Lower lobe of right lung (tissue), 2 donors: ENCODE measurements around the gene TMEM40. TPM values are rescaled to one million over a fixed set of nuclear protein-coding genes. Genes with fewer than 3 reads are reported as not detected.
"Not testable (repeated sequence)": the region's sequence is repeated elsewhere in the genome, so short reads cannot be mapped to it uniquely, and the experiment has no call there.

Source experiments
- ATAC-seq, 2 donors: fragments of 200-7000 bp; cut with Tn5 transposase; one replicate each; pipeline ENCODE4 v1.9.1; 2020 to 2022; ENCODE audit warnings: mild to moderate bottlenecking in 2 of 2, moderate library complexity in 2 of 2
- DNase-seq: peaks from one replicate; pipeline ENCODE4 v3.0.0-alpha.2; 2020
- H3K27ac ChIP-seq: fragments of 200-600 bp; one replicate; pipeline ENCODE4 v1.8.0; 2022
- H3K27me3 ChIP-seq: fragments of 200-600 bp; one replicate; pipeline ENCODE4 v1.8.0; 2022; ENCODE audit warnings: low read depth
- H3K36me3 ChIP-seq: fragments of 200-600 bp; one replicate; pipeline ENCODE4 v1.8.0; 2022; ENCODE audit warnings: mild to moderate bottlenecking
- H3K4me1 ChIP-seq: fragments of 200-600 bp; one replicate; pipeline ENCODE4 v1.8.0; 2022
- H3K4me3 ChIP-seq: fragments of 200-600 bp; one replicate; pipeline ENCODE4 v1.8.0; 2022; ENCODE audit warnings: mild to moderate bottlenecking
- H3K9me3 ChIP-seq: fragments of 200-600 bp; one replicate; pipeline ENCODE4 v1.8.0; 2022
- intact Hi-C: fragments of 100-400 bp; cut with DNase I; formaldehyde crosslinking; loops from one replicate; pipeline ENCODE4 v1.11.0; 2022
- total RNA-seq: library from RNA; stranded (reverse); fragmentation: NEBNext Ultra II Directional; extraction: Animal tissue kit (Norgen Biotek cat#: 25700); gene quantifications from one replicate; pipeline ENCODE4 v1.2.1, GENCODE V29; 2021
- TF ChIP-seq, protein P1 (sequence below): fragments of 200-600 bp; IDR thresholded peaks from one replicate; pipeline ENCODE4 v1.8.0; 2022; ENCODE audit warnings: antibody characterized with exemption, mild to moderate bottlenecking
- donor health status: DM: no; HTN: yes; CAD: no; lungs with severe emphysema.

TMEM40 gene
- total RNA-seq, 1 donor from 2014 or later, result 1.0 TPM

DNA sequence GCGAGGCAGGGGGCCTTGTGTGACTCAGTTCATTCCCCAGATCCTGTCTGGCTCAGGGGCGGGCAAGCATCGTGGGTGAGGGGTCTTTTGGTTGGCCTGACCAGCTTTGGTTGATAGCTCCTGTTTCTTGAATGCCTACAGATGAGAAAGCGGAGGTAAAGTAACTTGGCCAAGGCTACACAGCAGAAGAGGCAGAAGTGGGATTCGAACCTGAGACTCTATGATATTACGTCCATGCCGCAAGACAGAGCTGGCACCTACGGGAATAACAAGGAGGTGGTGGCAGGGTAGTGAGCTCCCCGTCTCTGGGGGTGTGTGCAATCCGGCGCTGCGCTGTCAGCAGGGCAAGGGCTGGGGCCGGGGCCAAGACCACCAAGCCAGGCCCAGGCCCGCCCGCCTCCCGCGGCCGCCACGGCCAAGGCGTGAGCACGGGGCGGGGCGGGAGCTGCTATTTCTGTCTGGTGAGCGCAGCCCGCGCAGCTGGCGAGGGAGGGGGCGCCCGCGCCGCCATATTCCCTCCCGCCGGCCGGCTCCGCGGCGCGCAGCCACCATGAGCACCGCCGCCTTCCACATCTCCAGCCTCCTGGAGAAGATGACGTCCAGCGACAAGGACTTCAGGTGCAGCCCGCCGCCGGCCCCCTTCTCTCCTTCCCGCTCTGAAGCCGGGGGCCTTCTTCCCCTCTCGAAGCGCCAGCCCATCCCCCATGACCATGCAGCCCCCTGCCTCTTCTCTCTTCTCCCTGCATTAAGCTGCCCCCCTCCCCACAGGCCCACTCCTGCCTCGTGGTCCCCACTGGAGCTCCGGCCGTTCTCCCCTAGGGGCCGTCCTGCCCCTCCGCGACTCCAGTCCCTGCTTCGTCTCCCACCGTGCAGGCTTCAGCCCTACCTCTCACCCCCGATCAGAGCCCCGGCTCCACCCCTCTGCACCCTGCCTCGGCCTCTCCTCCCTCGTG lies 37.4 kb upstream of the TMEM40 start, which contains the start of gene CAND2:
Gene CAND2 (plus strand): TSS at position 510 of the 953 bp plus-strand sequence. CDS start 41 bp downstream, at position 551.
- DNase-seq, result peak; percentile 69
- peak; percentile 84 to 87 for ATAC-seq

DNA sequence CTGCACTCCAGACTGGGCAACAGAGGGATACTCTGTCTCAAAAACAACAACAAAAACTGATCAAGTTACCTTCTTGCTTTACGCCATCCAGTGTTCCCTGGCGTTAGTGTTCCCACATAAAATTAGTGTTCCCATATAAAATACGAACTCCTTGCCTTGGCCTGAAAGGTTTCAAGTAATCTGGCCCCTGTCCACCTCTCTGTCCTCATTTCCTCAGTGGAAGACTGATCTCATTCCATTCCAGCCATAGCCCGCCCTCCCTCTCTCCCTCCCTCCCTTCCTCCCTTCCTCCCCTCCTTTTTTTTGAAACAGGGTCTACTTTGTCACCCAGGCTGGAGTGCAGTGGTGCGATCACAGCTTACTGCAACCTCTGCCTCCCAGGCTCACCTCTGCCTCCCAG lies 34.6 kb upstream of the TMEM40 start:
- Histone ChIP-seq H3K4me3 (no peak overlapping the region), H3K27ac (no peak overlapping the region), H3K9me3 (no peaks in the 10 kb centered on the region), H3K27me3 (peaks cover 6% of the 10 kb centered on the region), H3K4me1 (peaks cover 9% of the 10 kb centered on the region), H3K36me3 (no peaks in the 10 kb centered on the region)
- ATAC-seq (no peak), DNase-seq (no peak)
- intact Hi-C loops, result no loop called here
- TF ChIP-seq, protein P1, sequence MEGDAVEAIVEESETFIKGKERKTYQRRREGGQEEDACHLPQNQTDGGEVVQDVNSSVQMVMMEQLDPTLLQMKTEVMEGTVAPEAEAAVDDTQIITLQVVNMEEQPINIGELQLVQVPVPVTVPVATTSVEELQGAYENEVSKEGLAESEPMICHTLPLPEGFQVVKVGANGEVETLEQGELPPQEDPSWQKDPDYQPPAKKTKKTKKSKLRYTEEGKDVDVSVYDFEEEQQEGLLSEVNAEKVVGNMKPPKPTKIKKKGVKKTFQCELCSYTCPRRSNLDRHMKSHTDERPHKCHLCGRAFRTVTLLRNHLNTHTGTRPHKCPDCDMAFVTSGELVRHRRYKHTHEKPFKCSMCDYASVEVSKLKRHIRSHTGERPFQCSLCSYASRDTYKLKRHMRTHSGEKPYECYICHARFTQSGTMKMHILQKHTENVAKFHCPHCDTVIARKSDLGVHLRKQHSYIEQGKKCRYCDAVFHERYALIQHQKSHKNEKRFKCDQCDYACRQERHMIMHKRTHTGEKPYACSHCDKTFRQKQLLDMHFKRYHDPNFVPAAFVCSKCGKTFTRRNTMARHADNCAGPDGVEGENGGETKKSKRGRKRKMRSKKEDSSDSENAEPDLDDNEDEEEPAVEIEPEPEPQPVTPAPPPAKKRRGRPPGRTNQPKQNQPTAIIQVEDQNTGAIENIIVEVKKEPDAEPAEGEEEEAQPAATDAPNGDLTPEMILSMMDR, result no peak

More for the DNA sequence above, 37.4 kb upstream of the TMEM40 start, which contains the start of gene CAND2:
- H3K4me3 ChIP-seq, result peak within 1 kb of the TSS; percentile 67
- H3K27ac ChIP-seq, result peak within 1 kb of the TSS; percentile 79
- TF ChIP-seq, protein P1, result no peak
- no peaks in the 10 kb centered on the region for H3K9me3 ChIP-seq
- H3K36me3 ChIP-seq, result no peaks in the 10 kb centered on the region
- peaks cover 6% of the 10 kb centered on the region for H3K27me3 ChIP-seq
- intact Hi-C loops, result no loop called here
- peaks cover 9% of the 10 kb centered on the region for H3K4me1 ChIP-seq

DNA sequence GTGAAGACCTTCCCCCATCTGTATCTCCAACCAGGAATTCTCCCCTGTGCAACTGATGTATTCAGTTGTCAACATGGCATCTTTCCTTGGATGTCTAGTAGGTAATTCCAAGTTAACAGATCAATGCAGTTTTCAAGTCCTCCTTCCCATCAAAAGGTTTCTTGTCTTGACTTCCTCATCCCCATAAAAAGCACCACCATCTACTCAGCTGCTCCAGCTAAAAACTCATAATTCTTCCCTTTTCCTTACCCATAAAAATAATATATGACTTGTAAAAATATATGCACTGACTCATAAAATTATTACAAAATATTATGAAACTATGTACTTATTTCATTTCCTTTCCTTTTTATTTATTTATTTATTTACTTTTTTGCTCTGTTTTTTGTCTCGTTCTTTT lies 32.4 kb upstream of the TMEM40 start:
- H3K27ac ChIP-seq, result no peak overlapping the region

DNA sequence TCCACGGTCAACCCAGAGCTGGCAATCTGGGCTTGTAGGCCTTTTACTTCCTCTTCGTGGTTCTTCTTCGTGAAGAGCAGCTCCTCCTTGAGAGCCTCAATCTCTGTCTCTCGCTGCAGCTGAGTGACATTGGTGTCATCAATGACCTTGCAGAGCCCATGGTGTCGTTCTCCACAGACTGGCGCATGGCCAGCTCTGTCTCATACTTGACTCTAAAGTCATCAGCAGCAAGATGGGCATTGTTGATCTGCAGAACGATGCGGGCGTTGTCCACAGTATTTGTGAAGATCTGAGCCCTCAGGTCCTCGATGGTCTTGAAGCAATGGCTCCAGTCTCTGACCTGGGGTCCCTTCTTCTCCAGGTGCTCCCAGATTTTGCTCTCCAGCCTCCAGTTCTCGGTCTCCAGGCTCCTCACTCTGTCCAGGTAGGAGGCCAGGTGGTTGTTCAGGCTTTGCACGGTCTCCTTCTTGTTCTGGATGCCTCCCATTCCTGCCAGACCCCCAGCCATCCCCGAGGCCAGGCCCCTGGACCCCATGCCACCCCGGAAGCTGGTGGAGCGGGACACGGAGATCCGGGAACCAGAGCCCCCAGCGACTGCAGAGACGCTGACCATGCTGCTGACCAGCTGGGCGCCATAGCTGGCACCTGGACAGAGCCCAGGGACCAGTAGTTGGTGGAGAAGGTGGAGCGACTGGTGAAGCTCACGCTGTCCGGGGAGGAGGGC lies 29.1 kb upstream of the TMEM40 start:
- H3K27me3 ChIP-seq, H3K36me3 ChIP-seq, H3K27ac ChIP-seq, ATAC-seq, H3K9me3 ChIP-seq, intact Hi-C loops, H3K4me1 ChIP-seq, H3K4me3 ChIP-seq: not testable (repeated sequence)
- peak; percentile 28 for DNase-seq

More for the DNA sequence above, 32.4 kb upstream of the TMEM40 start:
- Histone ChIP-seq H3K4me1 (peaks cover 7% of the 10 kb centered on the region), H3K9me3 (no peaks in the 10 kb centered on the region), H3K27me3 (peaks cover 1% of the 10 kb centered on the region), H3K36me3 (no peaks in the 10 kb centered on the region), H3K4me3 (no peak overlapping the region)
- ATAC-seq, result no peak
- DNase-seq, result no peak
- intact Hi-C loops, result no loop called here
- TF ChIP-seq, protein P1, result no peak

DNA sequence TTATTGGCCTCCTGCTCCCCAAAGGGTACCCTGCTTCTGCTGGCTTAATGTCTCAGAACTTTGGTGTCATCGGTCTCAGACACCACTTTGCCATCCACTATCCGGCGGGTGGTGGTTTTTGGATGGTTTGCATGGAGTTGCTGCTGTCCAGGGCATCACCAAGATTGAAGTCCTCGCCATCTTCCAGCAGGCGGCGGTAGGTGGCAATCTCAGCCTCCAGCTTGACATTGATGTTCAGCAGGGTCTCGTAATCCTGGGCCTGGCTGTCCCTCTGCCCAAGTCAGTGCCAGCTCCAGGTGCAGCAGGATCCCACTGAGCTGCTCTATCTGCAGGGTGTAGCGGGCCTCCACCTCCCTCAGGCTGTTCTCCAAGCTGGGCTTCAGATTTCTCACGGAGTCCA lies 28.3 kb upstream of the TMEM40 start:
- H3K9me3 ChIP-seq, H3K4me1 ChIP-seq, H3K27me3 ChIP-seq, intact Hi-C loops, H3K36me3 ChIP-seq, H3K4me3 ChIP-seq, ATAC-seq, H3K27ac ChIP-seq: not testable (repeated sequence)
- DNase-seq, result peak; percentile 22
- TF ChIP-seq, protein P1, result peak; percentile 12
